Activated T-cell treated with anti-CD3 and anti-CD28 coated beads, Interleukin-2, amount 50 U/mL, for 72 hours (primary cell): Measurements from ENCODE around the gene ANOS1. TPM values are rescaled to one million over a fixed set of nuclear protein-coding genes. Genes with fewer than 3 reads are reported as not detected.

Source experiments
- ATAC-seq, 2 donors: fragments of 150-1000 bp; cut with Tn5 transposase; replicated peaks in 1 of 2; 2 replicates each; pipeline ENCODE4 v1.10.0; 2021; ENCODE audit warnings: moderate library complexity in 2 of 2, mild to moderate bottlenecking in 1 of 2
- DNase-seq, 2 donors: peaks; one replicate each; pipeline ENCODE4 v3.0.0; 2021 to 2022; ENCODE audit warnings: mixed read lengths in 1 of 2
- H3K27ac Mint-ChIP-seq: one replicate; pipeline ENCODE4 v1.8.0; 2022; ENCODE audit warnings: mild to moderate bottlenecking, moderate library complexity, mixed read lengths
- H3K27me3 Mint-ChIP-seq: one replicate; pipeline ENCODE4 v1.8.0; 2022; ENCODE audit warnings: low read depth, mixed read lengths
- H3K36me3 Mint-ChIP-seq, 2 donors: one replicate each; pipeline ENCODE4 v1.8.0; 2022; ENCODE audit warnings: mixed read lengths in 2 of 2, mild to moderate bottlenecking in 1 of 2; ENCODE audit not compliant: insufficient read depth in 2 of 2
- H3K4me1 Mint-ChIP-seq: one replicate; pipeline ENCODE4 v1.8.0; 2022; ENCODE audit warnings: low read depth, mixed read lengths
- H3K4me3 Mint-ChIP-seq, 2 donors: one replicate each; pipeline ENCODE4 v1.8.0; 2022; ENCODE audit warnings: mild to moderate bottlenecking in 2 of 2, mixed read lengths in 2 of 2, moderate library complexity in 2 of 2
- H3K9me3 Mint-ChIP-seq, 2 donors: one replicate each; pipeline ENCODE4 v1.8.0; 2022; ENCODE audit warnings: mixed read lengths in 2 of 2
- total RNA-seq, 2 donors: library from RNA; stranded (reverse); gene quantifications; one replicate each; pipeline ENCODE4 v1.2.3, GENCODE V29; 2022

The ANOS1 gene
- total RNA-seq, 2 donors from 2014 or later: not detected

DNA sequence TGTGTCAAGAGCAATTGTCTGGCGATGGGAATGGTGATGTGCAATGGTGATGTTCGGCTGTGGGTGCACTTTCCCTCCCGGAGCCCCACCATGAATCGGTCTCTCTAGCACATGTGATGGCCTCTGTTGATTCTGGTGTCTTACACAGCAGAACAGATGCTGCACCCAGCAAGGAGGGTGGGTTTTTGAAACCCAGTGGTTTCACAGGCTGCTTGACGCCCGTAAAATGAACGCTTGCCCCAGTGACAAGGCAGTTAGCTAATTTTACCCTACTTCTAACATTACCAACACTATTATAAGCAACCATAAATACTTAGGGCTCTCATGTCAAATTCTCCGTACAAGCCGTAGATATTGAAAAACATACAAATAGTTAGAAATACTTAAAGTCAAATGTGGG lies 5.9 kb upstream of the ANOS1 start:
- no peaks in the 10 kb centered on the region for H3K9me3 Mint-ChIP-seq
- no peaks in the 10 kb centered on the region for H3K4me1 Mint-ChIP-seq
- H3K27ac Mint-ChIP-seq: no peak overlapping the region
- H3K4me3 Mint-ChIP-seq: no peak overlapping the region
- H3K27me3 Mint-ChIP-seq: peaks cover 23% of the 10 kb centered on the region
- DNase-seq (no peak), ATAC-seq (no peak)
- peaks cover 0 to under 1% of the 10 kb centered on the region in 2 donors for H3K36me3 Mint-ChIP-seq

- ATAC-seq: no peak
- no peak for DNase-seq
- Mint-ChIP-seq H3K4me1 (no peaks in the 10 kb centered on the region), H3K36me3 (peaks cover 0 to 2% of the 10 kb centered on the region in 2 donors), H3K27ac (no peak overlapping the region), H3K9me3 (no peaks in the 10 kb centered on the region), H3K4me3 (peak overlapping the region in 1 of 2 donors; percentile 34), H3K27me3 (peaks cover 52% of the 10 kb centered on the region)
These were observed 952 bp downstream of the ANOS1 start for GRCh38 chrX:8730812-8731558.

- H3K36me3 Mint-ChIP-seq: peaks cover 0 to 2% of the 10 kb centered on the region in 2 donors
- peaks cover 52% of the 10 kb centered on the region for H3K27me3 Mint-ChIP-seq
- no peaks in the 10 kb centered on the region for H3K9me3 Mint-ChIP-seq
- DNase-seq (no peak), ATAC-seq (no peak)
- no peaks in the 10 kb centered on the region for H3K4me1 Mint-ChIP-seq
- no peak overlapping the region for H3K27ac Mint-ChIP-seq
- no peak overlapping the region for H3K4me3 Mint-ChIP-seq
These were observed 2.1 kb downstream of the ANOS1 start for GRCh38 chrX:8729811-8730210.

DNA sequence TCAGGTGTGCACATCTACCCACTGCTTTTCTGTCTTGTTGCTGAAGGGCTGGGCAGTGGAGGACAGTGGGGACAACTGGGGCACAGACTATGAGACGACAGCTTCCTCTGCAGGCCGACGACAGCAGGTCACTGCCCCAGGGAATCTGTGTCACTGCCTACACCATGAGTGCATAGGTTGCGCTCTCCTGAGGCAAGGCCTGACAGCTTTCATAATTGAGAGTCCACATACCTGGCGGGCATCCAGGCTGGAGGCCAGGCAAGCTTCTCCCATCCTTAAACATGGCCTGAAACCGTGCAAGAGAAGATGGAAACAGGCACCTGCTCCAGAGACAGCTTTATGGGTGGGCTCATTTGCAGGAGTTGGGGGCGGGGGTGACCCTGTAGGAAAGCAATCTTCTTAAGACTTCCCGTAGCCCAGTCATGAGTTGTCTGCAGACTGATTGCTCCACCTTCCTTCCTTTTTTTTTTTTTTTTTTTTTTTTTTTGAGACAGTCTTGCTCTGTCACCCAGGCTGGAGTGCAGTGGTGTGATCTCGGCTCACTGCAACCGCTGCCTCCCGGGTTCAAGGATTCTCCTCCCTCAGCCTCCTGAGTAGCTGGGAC lies 2.9 kb downstream of the ANOS1 start:
- Mint-ChIP-seq H3K27ac (no peak overlapping the region), H3K4me3 (no peak overlapping the region), H3K27me3 (peaks cover 54% of the 10 kb centered on the region), H3K36me3 (peaks cover 0 to 2% of the 10 kb centered on the region in 2 donors), H3K9me3 (no peaks in the 10 kb centered on the region), H3K4me1 (no peaks in the 10 kb centered on the region)
- DNase-seq (no peak), ATAC-seq (no peak)

DNA sequence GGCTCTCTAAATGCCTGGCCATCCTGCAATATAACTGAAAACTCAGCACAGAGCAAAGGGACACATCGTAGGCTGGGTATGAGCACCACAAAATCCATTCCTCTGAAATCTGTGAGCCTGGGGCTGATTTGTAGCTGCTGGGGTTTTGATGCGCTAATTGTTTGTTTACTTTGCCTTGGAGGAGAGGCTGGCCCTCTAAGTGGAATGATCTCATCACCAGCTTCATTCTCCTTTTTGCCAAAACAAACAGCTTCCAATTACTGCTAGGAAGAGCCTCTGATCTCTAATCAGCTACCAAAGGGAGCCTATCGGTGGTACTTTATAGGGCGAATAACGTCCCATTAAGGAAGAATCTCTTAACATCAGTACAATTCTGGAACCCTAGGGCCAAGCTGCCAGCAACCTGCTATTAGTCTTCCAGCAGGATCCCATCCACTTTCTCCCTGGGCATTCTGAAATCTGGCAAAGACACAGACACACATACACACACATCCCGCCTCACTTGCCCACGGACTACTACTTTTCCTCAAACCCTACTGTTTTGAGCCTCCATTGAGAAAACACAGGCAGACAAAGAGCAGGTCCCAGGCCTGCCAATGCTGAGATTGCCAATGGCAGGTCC lies 5.8 kb downstream of the ANOS1 start:
- H3K27me3 Mint-ChIP-seq: peaks cover 53% of the 10 kb centered on the region
- H3K36me3 Mint-ChIP-seq: no peaks in the 10 kb centered on the region
- H3K4me1 Mint-ChIP-seq: no peaks in the 10 kb centered on the region
- no peaks in the 10 kb centered on the region for H3K9me3 Mint-ChIP-seq
- H3K4me3 Mint-ChIP-seq: no peak overlapping the region
- DNase-seq (no peak), ATAC-seq (no peak)
- H3K27ac Mint-ChIP-seq: no peak overlapping the region

DNA sequence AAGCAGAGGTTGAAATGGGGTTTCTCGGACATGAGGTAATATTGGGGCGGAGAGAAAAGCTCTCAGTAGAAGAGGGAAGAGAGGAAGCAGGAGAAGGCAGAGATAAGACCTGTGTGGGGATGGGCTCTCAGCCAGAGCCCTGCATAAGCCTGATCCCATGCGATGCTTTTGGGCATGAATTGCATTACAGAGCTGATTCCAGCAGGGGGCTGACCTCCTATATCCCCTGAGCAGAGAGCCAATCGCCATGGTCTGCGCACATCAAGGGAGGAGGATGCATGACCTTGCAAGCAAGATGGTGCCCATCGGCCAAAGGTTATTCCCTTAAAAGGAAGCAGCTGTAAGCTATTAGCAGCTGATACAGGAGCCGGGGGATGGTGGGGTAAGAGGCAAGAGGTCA lies 7.6 kb downstream of the ANOS1 start:
- H3K4me1 Mint-ChIP-seq: no peaks in the 10 kb centered on the region
- H3K9me3 Mint-ChIP-seq: no peaks in the 10 kb centered on the region
- no peak overlapping the region for H3K27ac Mint-ChIP-seq
- peaks cover 47% of the 10 kb centered on the region for H3K27me3 Mint-ChIP-seq
- no peaks in the 10 kb centered on the region for H3K36me3 Mint-ChIP-seq
- DNase-seq (no peak), ATAC-seq (no peak)
- H3K4me3 Mint-ChIP-seq: no peak overlapping the region

DNA sequence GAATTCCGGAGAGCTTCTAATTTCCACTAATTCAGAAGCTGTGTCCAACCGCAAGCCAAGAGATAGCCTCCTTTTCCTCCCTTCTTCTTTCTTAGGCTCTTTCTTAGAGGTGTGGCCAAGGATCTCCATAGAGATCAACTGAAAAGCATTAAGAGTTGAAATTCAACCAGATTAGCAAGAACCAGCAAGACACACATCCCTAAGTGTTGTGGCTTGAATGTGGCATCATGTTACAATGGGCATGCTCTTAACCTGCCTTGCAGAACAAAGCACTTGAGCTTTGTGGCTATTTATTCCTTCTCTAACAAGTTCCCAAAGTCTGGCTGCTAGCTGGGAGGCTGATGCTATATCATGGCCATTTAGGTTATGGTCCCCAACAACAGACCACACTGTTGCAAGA lies 10.4 kb downstream of the ANOS1 start:
- Mint-ChIP-seq H3K9me3 (no peaks in the 10 kb centered on the region), H3K27ac (no peak overlapping the region), H3K4me1 (no peaks in the 10 kb centered on the region), H3K36me3 (no peaks in the 10 kb centered on the region), H3K4me3 (no peak overlapping the region), H3K27me3 (peaks cover 35% of the 10 kb centered on the region)
- DNase-seq (no peak), ATAC-seq (no peak)

DNA sequence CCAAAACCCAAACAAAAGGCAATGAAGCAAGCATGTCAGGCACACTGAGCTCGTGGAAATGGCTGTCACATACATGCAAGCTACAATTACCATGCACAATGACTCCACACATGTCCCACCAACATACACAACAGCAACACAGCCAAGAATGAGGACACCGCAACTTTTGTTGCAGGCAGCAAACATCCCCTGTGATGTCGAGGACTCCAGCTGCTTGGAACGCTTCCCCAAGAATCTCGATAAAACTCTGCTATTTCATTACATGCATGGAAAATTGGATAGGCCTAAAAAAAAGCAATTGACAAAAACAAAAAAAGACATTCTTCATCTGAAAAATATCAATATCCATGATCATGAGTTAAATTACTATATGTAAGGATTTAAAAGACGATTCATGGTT lies 11.8 kb downstream of the ANOS1 start:
- Mint-ChIP-seq H3K4me3 (no peak overlapping the region), H3K36me3 (no peaks in the 10 kb centered on the region), H3K27me3 (peaks cover 30% of the 10 kb centered on the region), H3K9me3 (no peaks in the 10 kb centered on the region), H3K4me1 (no peaks in the 10 kb centered on the region), H3K27ac (no peak overlapping the region)
- DNase-seq (no peak), ATAC-seq (no peak)

DNA sequence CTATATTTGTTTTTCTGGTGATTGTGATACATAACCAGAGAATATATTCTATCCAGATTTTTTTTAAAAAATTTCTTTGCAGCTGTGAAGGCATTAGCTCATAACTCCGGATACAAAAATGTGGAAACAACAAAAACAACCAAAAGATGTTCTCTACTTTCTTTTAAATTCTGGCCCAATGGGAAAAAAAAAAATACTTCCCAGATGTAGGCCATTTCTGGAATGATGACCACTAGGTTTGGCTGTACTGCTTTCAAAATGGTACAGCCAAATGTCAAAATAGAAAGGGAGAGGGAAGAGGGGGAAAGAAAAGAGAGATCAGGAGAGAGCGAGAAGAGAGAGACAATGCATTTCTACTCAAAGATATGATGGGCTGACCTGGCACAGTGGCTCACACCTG lies 14.6 kb downstream of the ANOS1 start:
- H3K27ac Mint-ChIP-seq: no peak overlapping the region
- no peaks in the 10 kb centered on the region for H3K4me1 Mint-ChIP-seq
- no peaks in the 10 kb centered on the region for H3K9me3 Mint-ChIP-seq
- H3K27me3 Mint-ChIP-seq: peaks cover 9% of the 10 kb centered on the region
- DNase-seq (no peak), ATAC-seq (no peak)
- no peaks in the 10 kb centered on the region for H3K36me3 Mint-ChIP-seq
- no peak overlapping the region for H3K4me3 Mint-ChIP-seq

GRCh38 chrX:8714164-8714563 lies 17.8 kb downstream of the ANOS1 start:
- H3K4me1 Mint-ChIP-seq: no peaks in the 10 kb centered on the region

GRCh38 chrX:8711401-8711800 lies 20.5 kb downstream of the ANOS1 start:
- H3K36me3 Mint-ChIP-seq: no peaks in the 10 kb centered on the region
- no peak overlapping the region for H3K27ac Mint-ChIP-seq
- DNase-seq (no peak), ATAC-seq (no peak)
- H3K27me3 Mint-ChIP-seq: no peaks in the 10 kb centered on the region
- H3K4me3 Mint-ChIP-seq: no peak overlapping the region
- H3K4me1 Mint-ChIP-seq: no peaks in the 10 kb centered on the region
- H3K9me3 Mint-ChIP-seq: peaks cover 0 to 2% of the 10 kb centered on the region in 2 donors

More at GRCh38 chrX:8714164-8714563, 17.8 kb downstream of the ANOS1 start:
- Mint-ChIP-seq H3K36me3 (no peaks in the 10 kb centered on the region), H3K9me3 (no peaks in the 10 kb centered on the region), H3K27me3 (peaks cover 9% of the 10 kb centered on the region), H3K4me3 (no peak overlapping the region), H3K27ac (no peak overlapping the region)
- ATAC-seq (no peak), DNase-seq (no peak)

GRCh38 chrX:8704184-8704583 lies 27.8 kb downstream of the ANOS1 start:
- ATAC-seq (no peak), DNase-seq (no peak)
- Mint-ChIP-seq H3K27ac (no peak overlapping the region), H3K4me3 (no peak overlapping the region), H3K27me3 (peaks cover 12% of the 10 kb centered on the region), H3K36me3 (no peaks in the 10 kb centered on the region), H3K4me1 (no peaks in the 10 kb centered on the region), H3K9me3 (peaks cover 0 to 4% of the 10 kb centered on the region in 2 donors)

- no peak overlapping the region for H3K27ac Mint-ChIP-seq
- DNase-seq (no peak), ATAC-seq (no peak)
- no peaks in the 10 kb centered on the region for H3K4me1 Mint-ChIP-seq
- no peak overlapping the region for H3K4me3 Mint-ChIP-seq
- no peaks in the 10 kb centered on the region for H3K27me3 Mint-ChIP-seq
- peaks cover 0 to 1% of the 10 kb centered on the region in 2 donors for H3K9me3 Mint-ChIP-seq
- no peaks in the 10 kb centered on the region for H3K36me3 Mint-ChIP-seq
These were observed 39.1 kb downstream of the ANOS1 start for GRCh38 chrX:8692871-8693270.
